Suppressor macrophage (primary cell): ENCODE data around the gene ID2.

Experiments
- DNase-seq, 4 experiments: peaks; one replicate each; pipeline ENCODE4 v3.0.0-alpha.2; 2020 to 2022
- total RNA-seq, 17 experiments: gene quantifications; one replicate each; lab custom pipeline; 2026; ENCODE audit warnings: mixed read lengths in 6 of 17, inconsistent platforms in 3 of 17; lab: John Stamatoyannopoulos, UW

ID2 gene
- total RNA-seq = 58.1 to 302 (median 182) reads per million in 17 experiments

- peak; percentile 100 for DNase-seq
Observed at GRCh38 chr2:8681786-8682692, at the start of gene ID2. Gene ID2, plus strand, starts transcription at chr2:8682056. Its CDS starts 110 bp downstream, at chr2:8682166.

- no peak for DNase-seq
Observed at GRCh38 chr2:8632755-8633154, 49.1 kb upstream of the ID2 start.

- no peak for DNase-seq
Observed at GRCh38 chr2:8633186-8633734, 48.6 kb upstream of the ID2 start.

- DNase-seq = no peak
Observed at GRCh38 chr2:8633735-8634313, 48.0 kb upstream of the ID2 start.

- DNase-seq = no peak
Observed at GRCh38 chr2:8634466-8635172, 47.2 kb upstream of the ID2 start.

- no peak for DNase-seq
Observed at GRCh38 chr2:8636041-8636491, 45.8 kb upstream of the ID2 start.

- no peak for DNase-seq
Observed at GRCh38 chr2:8636721-8637636, 44.9 kb upstream of the ID2 start.

- no peak for DNase-seq
Observed at GRCh38 chr2:8638327-8638726, 43.5 kb upstream of the ID2 start.

GRCh38 chr2:8639122-8639635, 42.7 kb upstream of the ID2 start:
- no peak for DNase-seq

- no peak for DNase-seq
Observed at GRCh38 chr2:8640498-8640897, 41.4 kb upstream of the ID2 start.

GRCh38 chr2:8641301-8641965, 40.4 kb upstream of the ID2 start:
- DNase-seq = no peak

GRCh38 chr2:8642366-8643068, 39.3 kb upstream of the ID2 start:
- peak in 1 of 4 experiments; percentile 21 for DNase-seq

- peak; percentile 18 to 47 (median 41) for DNase-seq
Observed at GRCh38 chr2:8643250-8643995, 38.4 kb upstream of the ID2 start.

GRCh38 chr2:8643996-8644356, 37.9 kb upstream of the ID2 start:
- no peak for DNase-seq

GRCh38 chr2:8644605-8645175, 37.2 kb upstream of the ID2 start:
- peak; percentile 63 to 81 (median 80) for DNase-seq

GRCh38 chr2:8645176-8645831, 36.6 kb upstream of the ID2 start:
- no peak for DNase-seq

GRCh38 chr2:8646731-8647461, 35.0 kb upstream of the ID2 start:
- no peak for DNase-seq

GRCh38 chr2:8647462-8647857, 34.4 kb upstream of the ID2 start:
- no peak for DNase-seq
